ENCODE results near the gene EXOC6B.
A peak's percentile ranks its signal among the peaks of the same experiment; 100 is the strongest.
"Not testable (repeated sequence)": the region's sequence is repeated elsewhere in the genome, so short reads cannot be mapped to it uniquely, and the experiment has no call there.

EXOC6B gene

GRCh38 chr2:72533765-72534164 is 292.1 kb downstream of the EXOC6B start:
- DNase-seq, result no peak

GRCh38 chr2:72527424-72527823 is 298.4 kb downstream of the EXOC6B start:
- no peak for DNase-seq

DNA sequence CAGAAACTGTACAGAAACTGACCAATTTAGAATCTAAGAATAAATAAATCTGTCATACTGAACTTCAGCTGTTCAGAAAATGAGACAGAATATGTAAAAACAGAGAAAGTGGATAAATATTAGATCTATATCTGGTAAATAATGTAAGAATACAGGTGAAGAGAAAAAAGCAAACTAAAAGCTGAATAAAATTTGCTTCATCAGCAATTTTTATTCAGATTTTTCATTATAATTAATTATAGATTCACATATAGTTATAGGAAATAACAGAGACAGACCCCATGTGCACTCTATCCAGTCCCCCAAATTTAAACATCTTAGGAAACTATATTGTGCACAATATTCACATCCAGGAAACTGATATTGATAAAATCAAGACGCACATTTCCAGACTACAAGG is 299.2 kb downstream of the EXOC6B start:
- no peak for DNase-seq

GRCh38 chr2:72524071-72524470 is 301.8 kb downstream of the EXOC6B start:
- no peak for DNase-seq

GRCh38 chr2:72515696-72516095 is 310.1 kb downstream of the EXOC6B start:
- DNase-seq, result no peak

GRCh38 chr2:72513011-72513410 is 312.8 kb downstream of the EXOC6B start:
- no peak for DNase-seq

- no peak for DNase-seq
Observed at GRCh38 chr2:72512376-72512775, 313.5 kb downstream of the EXOC6B start.

GRCh38 chr2:72511906-72512305 is 313.9 kb downstream of the EXOC6B start:
- no peak for DNase-seq

GRCh38 chr2:72497763-72498162 is 328.1 kb downstream of the EXOC6B start:
- no peak for DNase-seq

DNA sequence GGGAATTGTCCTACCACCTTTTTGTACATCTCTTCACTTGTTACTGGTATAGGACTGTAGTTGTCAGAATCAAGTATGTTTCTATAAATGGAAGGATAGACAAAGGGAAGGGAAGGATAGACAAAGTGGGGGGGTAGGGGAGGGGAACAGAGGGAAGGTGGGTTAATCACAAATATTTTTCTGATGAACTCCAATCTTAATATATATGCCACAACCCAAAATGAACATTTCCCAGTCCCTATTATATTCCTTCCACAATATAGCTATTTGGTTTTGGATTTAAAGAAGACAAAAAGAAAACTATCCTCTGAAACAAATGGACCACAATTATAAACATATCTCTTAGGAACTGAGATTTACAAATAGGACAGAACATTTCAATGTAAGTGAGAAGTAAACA is 329.4 kb downstream of the EXOC6B start:
- no peak for DNase-seq

DNA sequence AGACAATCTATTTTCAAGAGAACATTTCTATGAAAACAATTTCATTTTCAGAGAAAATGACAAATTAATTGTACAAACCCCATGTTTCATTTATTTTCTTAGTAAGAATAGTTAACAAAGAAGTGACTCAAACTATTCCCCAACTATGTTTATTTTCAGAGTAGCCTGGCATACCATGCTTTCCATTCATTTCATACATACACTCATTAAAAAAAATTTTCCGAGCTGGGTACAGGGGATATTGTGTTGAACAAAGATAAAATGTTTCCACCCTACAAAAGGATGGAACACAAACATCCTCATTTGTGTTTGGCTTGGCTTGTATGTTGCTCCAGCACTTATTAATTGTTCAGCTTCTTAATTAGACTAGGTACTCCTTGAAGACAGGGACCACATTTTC is 331.4 kb downstream of the EXOC6B start:
- DNase-seq, result no peak

DNA sequence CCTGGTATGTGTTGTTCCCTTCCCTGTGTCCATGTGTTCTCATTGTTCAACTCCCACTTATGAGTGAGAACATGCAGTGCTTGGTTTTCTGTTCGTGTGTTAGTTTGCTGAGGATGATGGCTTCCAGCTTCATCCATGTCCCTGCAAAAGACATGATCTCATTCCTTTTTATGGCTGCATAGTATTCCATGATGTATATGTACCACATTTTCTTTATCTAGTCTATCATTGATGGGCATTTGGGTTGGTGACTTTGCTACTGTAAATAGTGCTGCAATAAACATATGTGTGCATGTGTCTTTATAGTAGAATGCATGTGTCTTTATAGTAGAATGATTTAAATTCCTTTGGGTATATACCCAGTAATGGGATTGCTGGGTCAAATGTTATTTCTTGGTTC is 341.2 kb downstream of the EXOC6B start:
- DNase-seq, result not testable (repeated sequence)

DNA sequence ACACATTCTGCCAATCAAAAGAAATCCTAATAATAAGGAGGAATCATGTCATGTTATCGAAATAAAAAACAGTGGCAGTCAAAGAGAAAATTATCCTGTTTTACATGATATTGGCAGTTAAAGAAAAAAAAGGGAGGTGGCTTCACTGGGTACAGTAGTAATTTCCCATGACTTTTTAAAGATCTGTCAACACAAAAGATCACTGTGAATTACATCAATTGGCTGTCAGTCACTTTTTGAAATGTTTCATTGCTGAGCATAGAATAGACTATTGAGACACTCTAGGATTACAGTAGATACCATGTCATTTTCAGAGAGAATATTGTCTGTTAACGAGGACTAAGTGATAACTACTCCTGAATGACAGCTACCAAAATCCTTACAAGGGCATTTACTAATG is 342.5 kb downstream of the EXOC6B start:
- no peak for DNase-seq

DNA sequence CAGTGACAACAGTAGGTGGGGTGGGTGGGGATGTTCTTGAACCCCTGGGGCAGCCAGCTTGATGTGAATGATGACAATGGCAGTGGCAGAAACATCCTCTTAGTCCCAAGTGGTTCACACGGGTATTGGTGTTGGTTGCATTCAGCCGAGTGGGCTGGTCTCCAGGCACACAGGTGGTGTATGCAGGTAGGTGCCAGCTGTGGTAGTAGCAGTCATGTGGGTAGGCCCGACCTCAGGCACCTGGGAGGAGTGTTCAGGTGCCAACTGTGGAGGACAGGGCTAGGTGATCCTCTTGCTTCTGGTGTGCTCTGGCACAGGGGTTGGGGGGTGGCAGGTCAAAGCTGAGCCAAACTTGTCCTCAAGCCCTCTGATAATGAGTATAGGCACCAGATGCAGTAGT is 350.6 kb downstream of the EXOC6B start:
- no peak for DNase-seq

DNA sequence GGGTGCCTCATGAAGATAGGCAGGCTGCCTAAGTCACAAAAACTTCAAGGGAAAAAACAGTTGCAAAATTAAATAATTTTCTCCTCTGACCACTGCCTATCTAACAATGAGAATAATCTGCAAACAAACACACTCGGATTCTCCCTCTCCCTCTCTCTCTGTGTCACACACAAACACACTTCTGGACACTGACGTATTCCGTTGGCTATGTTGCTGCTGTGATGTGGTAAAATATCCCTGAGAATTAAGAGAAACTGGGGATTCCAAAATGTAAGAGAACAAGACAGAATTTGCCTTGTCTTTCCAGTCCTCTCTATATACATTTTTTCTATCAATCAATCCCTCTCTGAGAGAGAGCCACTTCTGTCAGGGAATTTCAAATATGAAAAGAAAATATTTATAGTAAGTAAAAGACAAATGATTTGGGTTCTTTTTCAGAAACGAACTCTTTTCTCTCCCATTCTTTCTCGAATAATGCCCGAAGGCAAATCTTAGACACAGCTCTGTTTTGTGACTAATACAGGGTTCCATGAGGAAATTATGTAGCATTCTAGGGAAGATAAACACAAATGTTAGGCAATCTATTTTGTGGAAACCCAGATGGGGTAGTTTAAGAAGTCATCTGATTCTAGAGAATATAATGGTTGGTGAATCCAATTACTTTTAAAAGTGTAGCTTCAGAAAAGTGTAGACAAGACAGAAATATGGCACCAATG is 367.9 kb downstream of the EXOC6B start:
- DNase-seq, result no peak

GRCh38 chr2:72454189-72454588 is 371.6 kb downstream of the EXOC6B start:
- no peak for DNase-seq

- peak; percentile 2 for DNase-seq
Observed at GRCh38 chr2:72442270-72442669, 383.6 kb downstream of the EXOC6B start.

- no peak for DNase-seq
Observed at GRCh38 chr2:72439892-72440291, 385.9 kb downstream of the EXOC6B start.

DNA sequence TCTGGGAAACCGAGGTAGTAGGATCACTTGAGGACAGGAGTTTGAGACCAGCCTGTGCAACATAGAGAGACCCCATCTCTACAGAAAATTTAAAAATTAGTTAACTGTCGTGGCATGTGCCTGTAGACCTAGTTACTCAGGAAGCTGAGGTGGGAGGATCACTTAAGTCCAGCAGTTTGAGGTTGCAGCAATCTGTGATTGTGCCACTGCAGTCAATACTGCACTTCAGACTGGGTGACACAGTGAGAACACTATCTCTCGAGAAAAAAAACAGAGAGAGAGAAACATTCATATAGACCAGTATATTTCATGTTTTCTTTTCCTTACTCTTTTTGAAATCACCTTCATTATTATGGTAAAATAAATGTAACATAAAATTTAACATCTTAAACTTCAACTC is 387.5 kb downstream of the EXOC6B start:
- no peak for DNase-seq

- DNase-seq, result no peak
Observed at GRCh38 chr2:72431737-72432136, 394.1 kb downstream of the EXOC6B start.

DNA sequence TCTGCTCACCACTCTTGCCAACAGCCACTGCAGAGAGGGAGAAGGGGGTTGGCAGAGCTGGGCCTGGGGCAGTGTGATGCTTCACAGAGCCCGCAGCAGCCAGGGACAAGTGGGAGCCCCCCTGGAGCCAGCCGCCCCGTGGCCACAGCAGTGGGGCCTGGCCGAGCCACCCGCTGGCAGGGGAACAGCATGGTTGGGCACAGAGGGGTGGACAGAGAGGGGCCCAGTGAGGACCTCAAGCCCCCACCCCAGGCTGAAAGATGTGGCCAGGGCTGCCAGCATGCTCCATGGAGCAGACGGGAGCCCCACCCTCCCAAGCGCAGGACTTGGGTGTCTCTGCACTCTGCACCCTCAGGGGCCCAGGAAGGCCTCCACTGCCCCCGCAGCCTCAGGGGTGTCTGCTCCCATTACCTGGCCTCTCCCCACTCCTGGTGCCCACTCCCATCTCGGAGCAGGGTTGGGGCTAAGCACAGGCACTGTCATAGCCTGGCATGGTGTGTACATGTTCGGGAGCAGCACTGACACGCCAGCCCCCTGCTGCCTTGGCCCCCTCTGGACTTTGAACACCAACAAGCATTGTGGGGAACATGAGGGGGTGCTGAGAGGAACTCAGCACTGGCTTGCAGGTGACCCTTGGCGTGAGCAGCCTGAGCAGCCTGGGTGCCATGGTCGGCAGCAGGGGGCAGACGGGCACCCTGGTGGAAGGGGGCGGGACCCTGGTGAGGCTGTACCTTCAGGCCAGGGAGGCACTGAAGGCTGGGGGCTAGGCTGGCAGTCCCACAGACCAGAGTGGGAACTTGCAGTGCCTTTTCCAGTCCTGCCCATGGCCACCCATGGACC is 398.6 kb downstream of the EXOC6B start:
- no peak for DNase-seq

- DNase-seq, result no peak
Observed at GRCh38 chr2:72425996-72426395, 399.8 kb downstream of the EXOC6B start.

GRCh38 chr2:72423756-72424155 is 402.1 kb downstream of the EXOC6B start:
- no peak for DNase-seq

DNA sequence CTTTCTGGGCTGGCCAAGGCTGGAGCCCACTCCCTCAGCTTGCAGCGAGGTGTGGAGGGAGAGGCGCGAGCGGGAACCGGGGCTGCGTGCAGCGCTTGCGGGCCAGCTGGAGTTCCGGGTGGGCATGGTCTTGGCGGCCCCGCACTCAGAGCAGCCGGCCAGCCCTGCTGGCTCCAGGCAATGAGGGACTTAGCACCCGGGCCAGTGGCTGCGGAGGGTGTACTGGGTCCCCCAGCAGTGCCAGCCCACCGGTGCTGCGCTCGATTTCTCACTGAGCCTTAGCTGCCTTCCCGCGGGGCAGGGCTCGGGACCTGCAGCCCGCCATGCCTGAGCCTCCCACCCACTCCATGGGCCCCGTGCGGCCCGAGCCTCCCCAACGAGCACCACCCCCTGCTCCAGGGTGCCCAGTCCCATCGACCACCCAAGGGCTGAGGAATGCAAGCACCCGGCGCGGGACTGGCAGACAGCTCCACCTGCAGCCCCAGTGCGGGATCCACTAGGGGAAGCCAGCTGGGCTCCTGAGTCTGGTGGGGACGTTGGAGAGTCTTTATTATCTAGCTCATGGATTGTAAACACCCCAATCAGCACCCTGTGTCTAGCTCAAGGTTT is 404.0 kb downstream of the EXOC6B start:
- not testable (repeated sequence) for DNase-seq
